ENCODE measurements around the gene CD300LF. TPM values are rescaled to one million over a fixed set of nuclear protein-coding genes. Genes with fewer than 3 reads are reported as not detected.

CD300LF gene
- total RNA-seq, 6 experiments from 2014 or later: 0.44 to 2.6 (median 0.74) TPM; not detected in 1

- TF ChIP-seq CTCF (IDR thresholded peaks at IDR 0.05): no peak
- TF ChIP-seq POLR2A (IDR thresholded peaks at IDR 0.05): no peak
- Histone ChIP-seq H3K9me3 (no peaks in the 10 kb centered on the region), H3K4me1 (no peaks in the 10 kb centered on the region), H3K27ac (no peak overlapping the region), H3K36me3 (no peaks in the 10 kb centered on the region), H3K4me3 (no peak overlapping the region), H3K27me3 (no peaks in the 10 kb centered on the region)
- DNase-seq (no peak), ATAC-seq (no peak)
- 79% methylated on average over 3 of the region's 3 CpGs for WGBS (ENCODE audit: insufficient coverage, low coverage, low lambda C conversion rate, missing lambda C conversion rate)
- intact Hi-C loops (cut with DNase I): no loop called here
Observed at GRCh38 chr17:74728702-74729075, 16.0 kb upstream of the CD300LF start.

- intact Hi-C loops (cut with DNase I): no loop called here
- Histone ChIP-seq H3K27ac (no peak overlapping the region), H3K9me3 (no peaks in the 10 kb centered on the region), H3K36me3 (no peaks in the 10 kb centered on the region), H3K27me3 (no peaks in the 10 kb centered on the region), H3K4me1 (no peaks in the 10 kb centered on the region), H3K4me3 (no peak overlapping the region)
- WGBS (ENCODE audit: insufficient coverage, low coverage, low lambda C conversion rate, missing lambda C conversion rate): 83% methylated on average over 3 of the region's 3 CpGs
- TF ChIP-seq CTCF (IDR thresholded peaks at IDR 0.05) (no peak), POLR2A (IDR thresholded peaks at IDR 0.05) (no peak)
- ATAC-seq (no peak), DNase-seq (no peak)
Observed at GRCh38 chr17:74728033-74728701, 15.4 kb upstream of the CD300LF start.

GRCh38 chr17:74725111-74725510 lies 12.4 kb upstream of the CD300LF start:
- no peak for TF ChIP-seq CTCF (IDR thresholded peaks at IDR 0.05)
- TF ChIP-seq POLR2A (IDR thresholded peaks at IDR 0.05): no peak
- intact Hi-C loops (cut with DNase I): no loop called here
- no peaks in the 10 kb centered on the region for H3K27me3 ChIP-seq
- H3K4me1 ChIP-seq: no peaks in the 10 kb centered on the region
- DNase-seq (no peak), ATAC-seq (no peak)
- no peaks in the 10 kb centered on the region for H3K9me3 ChIP-seq
- H3K36me3 ChIP-seq: no peaks in the 10 kb centered on the region
- no peak overlapping the region for H3K4me3 ChIP-seq
- no peak overlapping the region for H3K27ac ChIP-seq
- 93% methylated on average over 2 of the region's 3 CpGs for WGBS (ENCODE audit: insufficient coverage, low coverage, low lambda C conversion rate, missing lambda C conversion rate)

GRCh38 chr17:74723891-74724290 lies 11.2 kb upstream of the CD300LF start:
- intact Hi-C loops (cut with DNase I): no loop called here
- no peak for TF ChIP-seq POLR2A (IDR thresholded peaks at IDR 0.05)
- no peak for TF ChIP-seq CTCF (IDR thresholded peaks at IDR 0.05)
- H3K36me3 ChIP-seq: no peaks in the 10 kb centered on the region
- H3K4me3 ChIP-seq: no peak overlapping the region
- no peaks in the 10 kb centered on the region for H3K4me1 ChIP-seq
- no peaks in the 10 kb centered on the region for H3K9me3 ChIP-seq
- 58% methylated on average over 5 of the region's 5 CpGs for WGBS (ENCODE audit: insufficient coverage, low coverage, low lambda C conversion rate, missing lambda C conversion rate)
- no peak for DNase-seq
- no peak for ATAC-seq
- no peaks in the 10 kb centered on the region for H3K27me3 ChIP-seq
- H3K27ac ChIP-seq: no peak overlapping the region

GRCh38 chr17:74722782-74723181 lies 10.1 kb upstream of the CD300LF start:
- Histone ChIP-seq H3K27me3 (no peaks in the 10 kb centered on the region), H3K27ac (no peak overlapping the region), H3K4me3 (no peak overlapping the region), H3K9me3 (no peaks in the 10 kb centered on the region), H3K4me1 (no peaks in the 10 kb centered on the region), H3K36me3 (no peaks in the 10 kb centered on the region)
- intact Hi-C loops (cut with DNase I): no loop called here
- no peak for ATAC-seq
- DNase-seq: no peak
- TF ChIP-seq POLR2A (IDR thresholded peaks at IDR 0.05) (no peak), CTCF (IDR thresholded peaks at IDR 0.05) (no peak)
- 88% methylated on average over 4 of the region's 4 CpGs for WGBS (ENCODE audit: insufficient coverage, low coverage, low lambda C conversion rate, missing lambda C conversion rate)
